Smooth muscle cell (in vitro differentiated cells): Measurements from ENCODE around the gene MAP3K4. TPM values are rescaled to one million over a fixed set of nuclear protein-coding genes. Genes with fewer than 3 reads are reported as not detected.

Source experiments
- DNase-seq: peaks from one replicate; lab custom pipeline; 2025; ENCODE audit not compliant: unreplicated experiment; lab: John Stamatoyannopoulos, UW
- H2AFZ ChIP-seq: fragments of 200-600 bp; sonication (generic); 2 replicates; pipeline ENCODE4 v1.6.0; 2016; ENCODE audit warnings: antibody characterized with exemption, low read depth, mild to moderate bottlenecking
- H3F3A ChIP-seq: fragments of 200-600 bp; sonication (generic); 2 replicates; pipeline ENCODE4 v1.6.0; 2017; ENCODE audit warnings: antibody characterized with exemption, low read depth
- H3K27ac ChIP-seq: fragments of 200-600 bp; sonication (generic); 2 replicates; pipeline ENCODE4 v1.5.1; 2016; ENCODE audit warnings: low read depth, mild to moderate bottlenecking
- H3K27me3 ChIP-seq: fragments of 200-600 bp; sonication (generic); 2 replicates; pipeline ENCODE4 v1.6.1; 2016; ENCODE audit warnings: low read depth, mild to moderate bottlenecking
- H3K36me3 ChIP-seq: fragments of 200-600 bp; sonication (generic); 2 replicates; pipeline ENCODE4 v1.5.1; 2016; ENCODE audit warnings: low read depth
- H3K4me1 ChIP-seq: fragments of 200-600 bp; sonication (generic); 2 replicates; pipeline ENCODE4 v1.5.1; 2016; ENCODE audit warnings: low read depth
- H3K4me2 ChIP-seq: fragments of 200-600 bp; sonication (generic); 2 replicates; pipeline ENCODE4 v1.6.0; 2016; ENCODE audit warnings: mild to moderate bottlenecking
- H3K4me3 ChIP-seq: fragments of 200-600 bp; sonication (generic); 2 replicates; pipeline ENCODE4 v1.5.1; 2016; ENCODE audit warnings: mild to moderate bottlenecking
- H3K79me2 ChIP-seq: fragments of 200-600 bp; sonication (generic); 2 replicates; pipeline ENCODE4 v1.6.0; 2016; ENCODE audit warnings: low read depth, mild to moderate bottlenecking
- H3K9ac ChIP-seq: fragments of 200-600 bp; sonication (generic); 2 replicates; pipeline ENCODE4 v1.6.0; 2016; ENCODE audit warnings: low read depth
- H3K9me3 ChIP-seq: fragments of 200-600 bp; sonication (generic); replicated peaks from 2 replicates; pipeline ENCODE4 v1.5.1; 2016; ENCODE audit warnings: low read depth
- H4K20me1 ChIP-seq: fragments of 200-600 bp; sonication (generic); 2 replicates; pipeline ENCODE4 v1.6.0; 2016; ENCODE audit warnings: low read depth
- CTCF ChIP-seq: fragments of 200-600 bp; sonication (generic); IDR thresholded peaks from 2 replicates; pipeline ENCODE4 v1.5.1; 2017; ENCODE audit warnings: borderline replicate concordance, mild to moderate bottlenecking, antibody characterized with exemption; ENCODE audit not compliant: insufficient read depth, poor library complexity, severe bottlenecking
- WGBS: methylation state at CpG from one replicate; pipeline ENCODE4 v1.1.7; 2016; ENCODE audit warnings: low lambda C conversion rate; 5-methylcytosine and 5-hydroxymethylcytosine counted together
- polyA plus RNA-seq: library from polyadenylated mRNA; unstranded; fragments of >200 nt; fragmentation: Nextera tagmentation; extraction: Ambion mirVana; gene quantifications from 2 replicates; pipeline ENCODE4 v1.2.1, GENCODE V29; 2016
- total RNA-seq: library from RNA; depleted of rRNA; stranded (reverse); fragments of >200 nt; gene quantifications from 2 replicates; pipeline ENCODE4 v1.2.3, GENCODE V29; 2014

MAP3K4 gene
- total and polyA plus RNA-seq, 2 experiments from 2014 or later, result 14.3 to 29.5 TPM

GRCh38 chr6:161152907-161153662 is 161.5 kb downstream of the MAP3K4 start:
- Histone ChIP-seq H3K9ac (no peak overlapping the region), H3K36me3 (no peaks in the 10 kb centered on the region), H3K4me1 (no peaks in the 10 kb centered on the region), H3K4me3 (no peak overlapping the region), H3F3A (no peaks in the 10 kb centered on the region), H3K79me2 (peaks cover 16% of the 10 kb centered on the region), H2AFZ (no peak overlapping the region), H4K20me1 (peaks cover 30% of the 10 kb centered on the region), H3K27me3 (no peaks in the 10 kb centered on the region), H3K9me3 (no peaks in the 10 kb centered on the region), H3K4me2 (no peak overlapping the region), H3K27ac (no peak overlapping the region)
- DNase-seq, result no peak
- 98% methylated on average over 18 of the region's 18 CpGs for WGBS
- peak; percentile 35 for TF ChIP-seq CTCF

- WGBS, result 98% methylated on average over 10 of the region's 10 CpGs
- Histone ChIP-seq H3K4me3 (no peak overlapping the region), H3F3A (no peaks in the 10 kb centered on the region), H3K4me1 (no peaks in the 10 kb centered on the region), H3K9me3 (no peaks in the 10 kb centered on the region), H3K79me2 (peaks cover 18% of the 10 kb centered on the region), H3K9ac (no peak overlapping the region), H2AFZ (no peak overlapping the region), H3K27me3 (no peaks in the 10 kb centered on the region), H4K20me1 (peaks cover 35% of the 10 kb centered on the region), H3K27ac (no peak overlapping the region), H3K36me3 (no peaks in the 10 kb centered on the region), H3K4me2 (no peak overlapping the region)
- no peak for DNase-seq
- no peak for TF ChIP-seq CTCF
These were observed 162.2 kb downstream of the MAP3K4 start for GRCh38 chr6:161153725-161154124.

- DNase-seq, result no peak
- no peak overlapping the region for H3K4me3 ChIP-seq
- no peak overlapping the region for H3K27ac ChIP-seq
- no peak overlapping the region for H3K4me2 ChIP-seq
- H3K36me3 ChIP-seq, result no peaks in the 10 kb centered on the region
- H3F3A ChIP-seq, result no peaks in the 10 kb centered on the region
- H4K20me1 ChIP-seq, result peaks cover 37% of the 10 kb centered on the region
- TF ChIP-seq CTCF, result no peak
- 95% methylated on average over 13 of the region's 13 CpGs for WGBS
- no peaks in the 10 kb centered on the region for H3K9me3 ChIP-seq
- H2AFZ ChIP-seq, result no peak overlapping the region
- peaks cover 28% of the 10 kb centered on the region for H3K79me2 ChIP-seq
- no peaks in the 10 kb centered on the region for H3K4me1 ChIP-seq
- H3K27me3 ChIP-seq, result no peaks in the 10 kb centered on the region
- H3K9ac ChIP-seq, result no peak overlapping the region
These were observed 163.3 kb downstream of the MAP3K4 start for GRCh38 chr6:161154796-161155335.
